GM13976 (cell line): Measurements from ENCODE around the gene EPN1.

Experiments used
- DNase-seq: peaks from one replicate; pipeline ENCODE4 v3.0.0; 2012; ENCODE audit warnings: low spot score
- in situ Hi-C: fragments of 300-500 bp; cut with MboI; formaldehyde crosslinking; loops from one replicate; pipeline ENCODE4 v1.12.0; 2022; ENCODE audit warnings: low sequenced_read_pairs, mixed read lengths, inconsistent platforms; ENCODE audit not compliant: unreplicated experiment
- TF ChIP-seq, protein P1 (sequence below): IDR thresholded peaks from 2 replicates; pipeline ENCODE4 v1.5.1; 2012; ENCODE audit warnings: borderline replicate concordance, mild to moderate bottlenecking; ENCODE audit not compliant: insufficient read depth; ENCODE audit errors: extremely low read depth, missing control alignments, control extremely low read depth

The EPN1 gene

DNA sequence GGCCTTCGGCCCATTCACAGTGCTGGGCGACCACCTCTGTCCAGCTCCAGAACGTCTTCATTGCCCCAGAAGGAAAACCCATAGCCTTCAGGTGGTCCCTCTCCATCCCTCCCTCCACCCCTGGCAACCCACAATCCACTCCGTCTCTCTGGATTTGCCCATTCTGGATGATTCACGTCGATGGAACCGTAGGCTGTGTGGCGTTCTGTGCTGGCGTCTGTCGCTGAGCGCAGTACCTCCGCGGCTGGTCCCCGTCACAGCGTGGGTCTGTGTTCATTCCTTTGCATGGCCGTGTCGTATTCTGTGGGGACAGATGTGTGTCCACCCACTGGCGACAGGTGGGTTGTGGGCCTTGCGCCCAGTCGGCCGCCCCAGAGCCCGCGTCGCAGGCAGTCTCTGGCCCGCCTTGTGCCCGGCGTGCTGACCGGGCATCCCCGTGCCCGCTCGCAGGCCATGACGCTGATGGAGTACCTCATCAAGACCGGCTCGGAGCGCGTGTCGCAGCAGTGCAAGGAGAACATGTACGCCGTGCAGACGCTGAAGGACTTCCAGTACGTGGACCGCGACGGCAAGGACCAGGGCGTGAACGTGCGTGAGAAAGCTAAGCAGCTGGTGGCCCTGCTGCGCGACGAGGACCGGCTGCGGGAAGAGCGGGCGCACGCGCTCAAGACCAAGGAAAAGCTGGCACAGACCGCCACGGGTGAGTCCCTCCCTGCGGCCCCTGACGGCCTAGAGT lies 10.1 kb downstream of the EPN1 start:
- in situ Hi-C loops, result no loop called here
- TF ChIP-seq, protein P1, sequence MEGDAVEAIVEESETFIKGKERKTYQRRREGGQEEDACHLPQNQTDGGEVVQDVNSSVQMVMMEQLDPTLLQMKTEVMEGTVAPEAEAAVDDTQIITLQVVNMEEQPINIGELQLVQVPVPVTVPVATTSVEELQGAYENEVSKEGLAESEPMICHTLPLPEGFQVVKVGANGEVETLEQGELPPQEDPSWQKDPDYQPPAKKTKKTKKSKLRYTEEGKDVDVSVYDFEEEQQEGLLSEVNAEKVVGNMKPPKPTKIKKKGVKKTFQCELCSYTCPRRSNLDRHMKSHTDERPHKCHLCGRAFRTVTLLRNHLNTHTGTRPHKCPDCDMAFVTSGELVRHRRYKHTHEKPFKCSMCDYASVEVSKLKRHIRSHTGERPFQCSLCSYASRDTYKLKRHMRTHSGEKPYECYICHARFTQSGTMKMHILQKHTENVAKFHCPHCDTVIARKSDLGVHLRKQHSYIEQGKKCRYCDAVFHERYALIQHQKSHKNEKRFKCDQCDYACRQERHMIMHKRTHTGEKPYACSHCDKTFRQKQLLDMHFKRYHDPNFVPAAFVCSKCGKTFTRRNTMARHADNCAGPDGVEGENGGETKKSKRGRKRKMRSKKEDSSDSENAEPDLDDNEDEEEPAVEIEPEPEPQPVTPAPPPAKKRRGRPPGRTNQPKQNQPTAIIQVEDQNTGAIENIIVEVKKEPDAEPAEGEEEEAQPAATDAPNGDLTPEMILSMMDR, result no peak
- DNase-seq, result no peak

DNA sequence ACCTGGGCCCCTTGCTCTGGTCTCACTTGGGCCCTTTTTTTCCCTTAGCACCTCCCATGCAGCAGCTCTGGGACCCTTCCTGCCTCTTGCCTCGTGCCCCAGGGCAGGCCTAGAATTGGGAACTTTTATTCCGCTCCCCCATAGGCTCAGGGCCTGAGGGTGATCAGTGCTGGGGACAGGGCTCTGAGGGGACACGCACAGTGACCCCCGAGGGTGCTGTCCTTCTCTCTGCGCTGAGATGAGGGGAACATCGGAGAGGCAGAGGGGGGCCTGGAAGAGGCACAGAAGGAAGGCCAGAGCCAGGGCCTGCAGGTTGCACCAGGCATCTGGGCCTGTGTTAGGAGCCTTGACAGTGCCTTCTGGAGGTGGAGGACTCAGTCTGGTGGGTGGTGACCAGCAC lies 10.8 kb downstream of the EPN1 start:
- TF ChIP-seq, protein P1, result no peak
- in situ Hi-C loops, result no loop called here
- DNase-seq, result no peak

DNA sequence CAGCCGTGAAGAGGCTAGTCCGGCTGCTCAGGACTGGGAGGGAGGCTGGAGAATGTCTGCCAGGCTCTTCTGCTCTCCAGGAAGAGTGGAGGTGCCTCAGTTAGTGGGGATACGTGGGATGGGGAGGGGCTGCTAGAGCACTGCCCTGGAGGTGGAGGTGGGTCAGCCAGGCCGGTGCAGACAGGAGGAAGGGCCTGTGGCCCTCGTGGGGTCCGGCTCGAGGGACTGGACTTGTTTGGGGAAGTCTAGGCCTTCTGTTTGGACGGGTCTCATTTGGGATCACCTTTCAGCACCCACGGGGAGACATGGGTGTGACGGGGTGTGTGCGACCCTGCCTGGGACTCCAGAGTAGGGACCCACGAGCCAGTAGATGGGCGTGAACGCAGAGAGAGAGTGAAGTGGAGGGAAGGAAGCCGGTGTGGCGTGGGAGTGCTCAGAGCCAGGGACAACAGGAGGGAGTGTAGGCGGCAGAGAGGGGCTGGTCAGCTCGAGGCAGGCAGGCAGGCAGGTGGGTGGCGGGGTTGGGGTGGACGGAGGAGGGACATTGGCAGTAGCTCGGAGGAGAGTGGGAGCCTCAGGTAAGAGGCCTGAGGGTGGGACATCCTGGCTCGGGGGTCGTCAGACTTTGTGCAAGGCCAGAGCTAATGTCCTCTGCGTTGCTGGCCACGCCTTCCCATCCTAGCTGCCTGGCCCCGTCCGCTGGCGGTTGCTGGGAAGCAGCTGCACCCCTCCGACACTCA lies 11.5 kb downstream of the EPN1 start:
- TF ChIP-seq, protein P1, result no peak
- DNase-seq, result no peak
- in situ Hi-C loops, result no loop called here

DNA sequence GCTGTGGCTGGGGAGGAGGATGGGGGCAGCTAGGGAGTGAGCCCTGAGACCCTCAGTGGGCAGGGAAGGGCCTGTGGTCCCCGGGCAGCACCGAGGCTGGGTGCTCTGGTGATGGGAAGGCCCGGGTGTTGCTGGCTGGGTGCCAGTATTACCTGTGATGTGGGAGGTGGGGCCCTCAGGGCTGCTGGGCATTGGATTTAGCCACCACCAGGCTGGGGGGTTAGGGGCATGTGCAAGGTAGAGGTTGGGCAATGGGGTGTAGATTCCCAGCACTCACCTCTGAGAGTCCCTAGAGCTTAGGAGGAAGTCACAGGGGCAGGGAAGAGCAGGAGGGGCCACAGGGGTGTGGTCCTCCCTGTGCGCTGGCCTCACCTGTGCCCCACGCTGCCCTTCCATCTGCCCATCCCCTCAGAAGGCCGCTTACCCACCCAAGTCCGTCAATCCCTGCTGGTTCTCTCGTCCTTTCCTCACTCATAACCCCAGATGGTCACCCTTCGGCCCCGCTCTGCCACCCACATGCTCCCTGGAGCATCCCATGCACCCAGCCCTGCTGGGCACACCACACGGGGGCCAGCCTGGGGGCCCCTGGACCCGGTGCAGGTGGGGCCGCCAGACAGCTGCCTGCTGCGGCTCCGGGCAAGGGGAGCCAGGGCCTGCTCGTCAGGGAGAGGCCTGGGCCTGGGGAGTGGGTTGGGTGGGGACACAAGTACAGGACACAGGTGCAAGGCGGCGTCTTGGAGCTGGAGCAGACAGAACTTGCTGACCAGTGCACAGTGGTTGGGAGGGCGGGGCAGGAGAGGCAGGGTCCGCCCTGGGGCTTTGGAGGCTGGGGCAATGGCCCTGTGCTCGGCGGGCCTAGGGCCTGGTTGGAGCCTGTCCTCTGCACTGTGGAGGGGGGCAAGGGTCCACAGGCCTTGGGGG lies 12.5 kb downstream of the EPN1 start:
- in situ Hi-C loops, result no loop called here
- DNase-seq, result no peak
- TF ChIP-seq, protein P1, result no peak

DNA sequence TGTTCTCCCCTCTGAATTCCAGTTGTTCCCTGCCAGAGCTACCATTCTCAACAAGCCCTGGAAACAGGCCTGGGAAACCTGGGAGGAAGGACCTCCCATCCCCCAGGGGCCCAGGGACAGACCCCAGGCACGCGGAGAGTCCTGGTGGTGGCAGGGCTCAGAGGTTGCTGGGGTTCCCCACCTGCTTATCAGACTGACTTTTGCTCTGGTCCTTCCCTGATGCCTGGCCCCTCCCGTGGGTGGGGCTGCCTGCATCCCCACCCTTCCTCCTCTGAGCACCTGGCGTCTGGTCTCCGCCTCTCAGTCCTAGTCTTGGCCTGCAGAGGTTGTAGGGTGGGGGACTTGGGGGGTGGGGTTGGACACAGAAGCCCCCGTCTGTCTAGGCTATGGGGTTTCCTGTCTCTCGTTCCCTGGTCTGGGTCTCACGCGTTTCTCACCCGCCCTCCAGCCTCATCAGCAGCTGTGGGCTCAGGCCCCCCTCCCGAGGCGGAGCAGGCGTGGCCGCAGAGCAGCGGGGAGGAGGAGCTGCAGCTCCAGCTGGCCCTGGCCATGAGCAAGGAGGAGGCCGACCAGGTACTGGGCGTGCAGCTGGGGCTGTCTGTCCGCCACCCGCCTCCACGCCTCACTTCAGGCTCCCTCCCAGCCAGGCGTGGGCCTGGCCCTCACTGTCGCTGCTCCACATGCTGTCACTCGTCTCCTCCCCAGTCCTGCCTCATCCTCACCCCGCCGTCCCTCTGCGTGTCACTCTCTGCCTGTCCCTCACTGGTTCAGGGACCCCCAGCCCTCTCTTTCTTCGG lies 13.6 kb downstream of the EPN1 start:
- DNase-seq, result no peak
- TF ChIP-seq, protein P1, result no peak
- in situ Hi-C loops, result no loop called here
